Measurements from ENCODE around the gene CIRBP.

Gene CIRBP

GRCh38 chr19:1234955-1235380 lies 34.2 kb upstream of the CIRBP start:
- no peak for TF ChIP-seq CTCF (conservative IDR thresholded peaks at IDR 0.05; ENCODE audit: low read depth)
- ChIA-PET CTCF (no interaction called here), POLR2A (ENCODE audit: low non-redundant PET) (no interaction called here)
- H3K27ac ChIP-seq = no peak overlapping the region
- no peak for DNase-seq (ENCODE audit: low spot score)

- ChIA-PET CTCF (interaction anchor here (0.5 to 0.9 kb wide), 3 partner anchors 9 to 57 kb away, joined by 3 to 4 read pairs (median 3); no protein-coding TSS in a partner anchor), POLR2A (ENCODE audit: low non-redundant PET) (no interaction called here)
- peak overlapping the region; percentile 100 for H3K27ac ChIP-seq
- no peak for DNase-seq (ENCODE audit: low spot score)
- TF ChIP-seq CTCF (conservative IDR thresholded peaks at IDR 0.05; ENCODE audit: low read depth) = no peak
These were observed 33.2 kb upstream of the CIRBP start for GRCh38 chr19:1235625-1236538.

GRCh38 chr19:1236576-1236975 lies 32.6 kb upstream of the CIRBP start:
- CTCF ChIA-PET = interaction anchor here (0.5 to 0.9 kb wide), 3 partner anchors 8 to 56 kb away, joined by 3 to 4 read pairs (median 3); no protein-coding TSS in a partner anchor
- no peak for DNase-seq (ENCODE audit: low spot score)
- peak overlapping the region; percentile 100 for H3K27ac ChIP-seq
- TF ChIP-seq CTCF (conservative IDR thresholded peaks at IDR 0.05; ENCODE audit: low read depth) = no peak
- POLR2A ChIA-PET (ENCODE audit: low non-redundant PET) = no interaction called here

- ChIA-PET POLR2A (ENCODE audit: low non-redundant PET) (no interaction called here), CTCF (interaction anchor here (0.5 kb wide), 1 partner anchor 55 kb away, joined by 4 read pairs; no protein-coding TSS in a partner anchor)
- TF ChIP-seq CTCF (conservative IDR thresholded peaks at IDR 0.05; ENCODE audit: low read depth) = no peak
- H3K27ac ChIP-seq = peak overlapping the region; percentile 100
- no peak for DNase-seq (ENCODE audit: low spot score)
These were observed 32.0 kb upstream of the CIRBP start for GRCh38 chr19:1237027-1237659.

GRCh38 chr19:1237754-1238368 lies 31.3 kb upstream of the CIRBP start, which contains the start of gene CBARP:
Gene CBARP (minus strand): TSS chr19:1238005. CDS start chr19:1236100, 1,905 bp downstream.
- ChIA-PET POLR2A (ENCODE audit: low non-redundant PET) (interaction anchor here (0.5 kb wide), 1 partner anchor 9 kb away, joined by 6 read pairs; no protein-coding TSS in a partner anchor), CTCF (interaction anchor here (1.0 to 1.5 kb wide), 2 partner anchors 14 to 138 kb away, joined by 4 to 5 read pairs; no protein-coding TSS in a partner anchor)
- no peak for TF ChIP-seq CTCF (conservative IDR thresholded peaks at IDR 0.05; ENCODE audit: low read depth)
- peak within 1 kb of the TSS; percentile 100 for H3K27ac ChIP-seq
- no peak for DNase-seq (ENCODE audit: low spot score)

Measured in RWPE1 (cell line).